Fibroblast of upper back skin (primary cell): ENCODE measurements around the gene NOP14.
"Not testable (repeated sequence)": the region's sequence is repeated elsewhere in the genome, so short reads cannot be mapped to it uniquely, and the experiment has no call there.

ENCODE experiments used
- DNase-seq: peaks from one replicate; pipeline ENCODE4 v3.0.0-alpha.2; 2013

NOP14 gene

DNA sequence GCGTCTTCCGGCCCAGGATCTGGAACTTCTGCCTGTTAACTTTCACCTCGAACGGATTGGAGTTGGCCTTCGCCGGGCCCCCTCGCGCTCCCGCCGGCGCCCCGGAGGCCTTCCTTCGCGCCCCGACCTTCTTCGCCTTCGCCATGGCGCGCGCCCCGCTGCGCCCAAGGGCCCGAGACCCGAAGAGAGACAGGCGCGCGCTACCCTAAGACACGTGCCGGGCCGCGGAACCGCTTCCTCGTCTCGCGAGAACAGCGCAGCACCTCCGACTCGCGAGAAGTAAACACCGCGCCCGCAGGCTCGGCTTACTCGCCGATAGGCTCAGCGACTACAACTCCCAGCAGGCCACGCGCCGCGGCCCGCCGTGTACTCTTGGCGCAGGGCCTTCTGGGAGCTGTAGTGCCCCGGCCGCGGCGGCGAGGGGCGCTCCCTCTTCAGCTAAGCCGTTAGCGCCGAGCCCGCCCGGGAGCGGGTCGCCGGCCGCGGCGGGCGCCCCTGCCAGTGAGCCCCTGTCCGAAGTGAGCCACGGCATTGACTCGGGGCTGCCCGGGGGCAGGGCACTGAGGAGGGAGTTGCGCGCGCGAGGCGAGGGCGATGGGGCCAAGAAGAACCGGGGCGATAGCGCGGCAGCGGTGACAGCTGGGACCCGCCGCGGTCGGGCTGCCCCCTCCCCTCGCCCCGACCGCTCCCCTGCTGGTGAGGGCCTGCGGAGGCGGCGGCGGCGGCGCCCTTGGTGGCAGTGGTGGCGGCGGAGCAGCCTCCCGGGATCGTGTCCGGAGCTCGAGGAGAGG is at the start of gene NOP14, which contains the start of gene GRK4:
Gene NOP14 (minus strand): TSS at position 232 of the 791 bp plus-strand sequence. CDS start 87 bp downstream, at position 145.
Gene GRK4 (plus strand): TSS at position 397 of the 791 bp plus-strand sequence. CDS start 500 bp downstream, outside the sequence.
- peak; percentile 98 for DNase-seq

DNA sequence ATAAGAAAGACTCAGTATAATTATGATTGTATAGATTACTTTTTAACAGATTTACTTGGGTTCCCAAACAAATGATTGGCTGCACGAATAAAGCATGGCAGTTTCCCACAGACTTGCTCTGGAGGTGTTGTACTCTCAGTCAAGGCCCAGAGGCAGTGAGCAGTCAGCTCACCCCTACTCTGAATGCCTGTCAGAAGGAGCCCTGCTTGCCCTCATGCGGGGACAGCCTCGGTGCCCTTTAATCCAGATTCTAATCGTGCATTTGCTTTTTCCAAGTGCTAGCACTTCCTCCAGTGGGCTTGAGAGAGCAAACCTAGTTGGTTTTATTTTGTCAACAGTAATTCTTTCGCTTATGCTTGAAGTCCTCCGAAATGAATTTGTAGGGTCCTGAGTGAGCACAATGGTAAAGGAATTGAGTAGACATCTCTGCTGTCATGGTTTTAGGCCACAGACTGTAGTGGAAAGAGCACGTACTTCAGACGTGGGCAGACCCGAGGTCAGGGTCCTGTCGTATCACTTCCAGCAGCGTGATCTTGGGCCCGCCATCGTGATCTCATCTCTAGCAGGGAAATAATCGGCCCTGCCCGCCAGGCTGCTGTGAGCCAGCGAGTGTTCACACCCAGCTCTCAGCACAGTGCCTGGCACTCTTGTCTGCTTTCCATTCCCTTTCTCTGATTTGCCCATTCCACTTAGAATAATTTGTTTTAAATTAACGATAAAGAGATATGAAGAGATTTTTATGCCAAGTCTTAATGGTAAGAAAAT is 48.4 kb upstream of the NOP14 start:
- no peak for DNase-seq

DNA sequence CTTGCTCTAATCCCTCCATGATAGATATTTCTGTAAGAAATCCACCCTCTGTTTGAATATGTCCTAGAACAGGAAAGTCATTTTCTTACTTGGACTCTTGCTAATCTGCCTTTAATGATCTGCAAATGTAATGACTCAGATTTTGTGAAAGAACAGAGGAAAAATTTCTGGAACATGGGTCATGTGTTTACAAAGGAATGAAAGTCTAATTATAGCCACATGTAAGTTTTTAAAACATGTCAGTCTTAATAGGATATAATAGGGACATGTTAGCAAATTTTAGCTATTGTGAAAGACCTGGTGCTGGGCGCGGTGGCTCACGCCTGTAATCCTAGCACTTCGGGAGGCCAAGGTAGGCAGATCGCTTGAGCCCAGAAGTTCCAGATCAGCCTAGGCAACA is 47.8 kb upstream of the NOP14 start:
- peak; percentile 84 for DNase-seq

DNA sequence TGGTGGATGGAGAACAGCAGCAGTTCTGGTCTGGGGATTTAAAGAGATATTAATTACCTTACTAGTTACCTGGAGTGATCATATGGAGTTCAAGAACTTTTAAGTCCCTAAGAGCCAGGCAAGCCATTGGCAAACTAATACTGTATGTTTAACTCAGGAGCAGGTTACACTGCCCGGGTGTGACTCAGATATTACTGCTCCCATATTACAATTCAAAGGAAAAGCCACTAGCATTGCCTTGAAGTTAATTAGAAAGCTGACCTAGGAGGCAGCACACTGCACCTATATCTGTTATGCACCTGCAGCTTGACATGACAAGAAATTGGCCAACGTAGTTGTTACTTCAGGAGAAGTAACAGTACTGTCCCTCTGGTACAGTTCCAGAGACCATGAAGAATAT is 47.4 kb upstream of the NOP14 start:
- no peak for DNase-seq

DNA sequence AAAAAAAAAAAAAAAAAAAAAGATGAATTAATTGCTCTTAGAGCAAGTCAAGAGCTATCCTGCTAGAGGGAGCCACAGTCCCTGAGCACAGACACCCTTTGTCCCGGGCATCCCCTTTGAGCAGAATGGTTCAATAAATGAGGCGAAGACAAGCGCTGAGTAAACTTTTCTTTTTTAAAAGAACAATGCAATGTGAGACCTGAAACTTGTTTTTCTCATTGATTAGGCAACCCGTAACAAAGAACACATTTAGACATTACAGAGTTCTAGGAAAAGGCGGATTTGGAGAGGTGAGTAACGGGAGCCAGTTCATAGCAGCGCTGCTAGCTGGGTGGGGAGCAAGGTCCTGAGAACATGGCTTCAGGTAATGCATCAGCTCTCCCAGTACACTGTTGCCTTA is 46.2 kb upstream of the NOP14 start:
- DNase-seq: peak; percentile 6

DNA sequence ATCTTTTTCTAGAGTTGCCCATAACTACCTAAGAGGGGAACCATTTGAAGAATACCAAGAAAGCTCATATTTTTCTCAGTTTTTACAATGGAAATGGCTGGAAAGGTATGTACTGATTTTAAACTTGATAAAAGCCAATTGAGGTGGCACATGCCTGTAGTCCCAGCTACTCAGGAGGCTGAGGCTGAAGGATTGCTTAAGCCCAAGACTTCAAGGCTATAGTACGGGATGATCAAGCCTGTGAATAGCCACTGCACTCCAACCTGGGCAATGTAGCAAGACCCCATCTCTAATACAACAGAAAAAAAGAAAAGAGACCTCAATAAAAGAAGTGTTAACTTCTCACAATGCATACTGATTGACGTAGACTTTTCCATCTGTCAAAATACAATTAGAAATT is 44.5 kb upstream of the NOP14 start:
- no peak for DNase-seq

DNA sequence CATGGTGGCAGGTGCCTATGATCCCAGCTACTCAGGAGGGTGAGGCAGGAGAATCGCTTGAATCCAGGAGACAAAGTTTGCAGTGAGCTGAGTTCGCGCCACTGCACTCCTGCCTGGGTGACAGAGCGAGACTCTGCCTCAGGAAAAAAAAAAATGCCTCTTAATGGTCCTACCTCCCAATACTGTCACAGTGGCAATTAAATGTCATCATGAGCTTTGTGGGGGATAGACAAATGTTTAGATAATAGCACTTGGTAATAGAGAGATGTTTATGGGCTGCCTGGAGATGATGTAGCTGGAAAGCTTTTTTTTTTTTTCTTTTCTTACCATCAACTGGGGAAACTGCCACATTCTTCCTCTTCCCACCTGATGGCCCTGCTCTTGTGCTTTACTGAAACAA is 33.2 kb upstream of the NOP14 start:
- no peak for DNase-seq

DNA sequence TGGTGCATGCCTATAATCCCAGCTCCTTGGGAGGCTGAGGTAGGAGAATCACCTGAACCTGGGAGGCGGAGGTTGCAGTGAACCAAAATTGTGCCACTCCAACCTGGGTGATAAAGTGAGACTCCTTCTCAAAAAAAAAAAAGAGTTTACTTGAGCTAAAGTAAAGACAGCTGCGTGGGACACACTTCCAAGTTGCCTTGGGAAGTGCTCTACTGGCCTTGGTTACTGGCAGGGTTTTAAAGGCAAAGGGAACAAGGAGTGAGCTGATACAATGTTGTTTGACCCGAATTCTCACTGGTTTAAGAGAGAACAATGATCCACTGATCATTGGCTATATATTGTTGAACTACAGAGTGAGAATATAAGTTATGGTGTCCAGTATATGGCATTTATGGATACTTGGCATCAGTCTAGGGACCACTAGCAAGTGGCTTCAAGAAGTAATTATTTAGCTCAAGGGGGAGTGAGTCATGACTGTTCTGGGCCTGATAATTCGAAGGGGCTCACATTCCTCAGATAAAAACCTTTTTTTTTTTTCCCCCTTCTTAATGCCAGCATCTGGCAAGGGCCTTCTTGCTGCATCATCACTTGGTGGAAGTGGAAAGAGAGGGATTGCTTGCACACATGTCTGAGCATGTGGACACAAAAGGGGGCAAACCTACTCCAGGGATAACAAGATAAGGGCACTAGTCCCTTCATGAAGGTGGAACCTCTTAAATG is 32.5 kb upstream of the NOP14 start:
- DNase-seq: no peak

DNA sequence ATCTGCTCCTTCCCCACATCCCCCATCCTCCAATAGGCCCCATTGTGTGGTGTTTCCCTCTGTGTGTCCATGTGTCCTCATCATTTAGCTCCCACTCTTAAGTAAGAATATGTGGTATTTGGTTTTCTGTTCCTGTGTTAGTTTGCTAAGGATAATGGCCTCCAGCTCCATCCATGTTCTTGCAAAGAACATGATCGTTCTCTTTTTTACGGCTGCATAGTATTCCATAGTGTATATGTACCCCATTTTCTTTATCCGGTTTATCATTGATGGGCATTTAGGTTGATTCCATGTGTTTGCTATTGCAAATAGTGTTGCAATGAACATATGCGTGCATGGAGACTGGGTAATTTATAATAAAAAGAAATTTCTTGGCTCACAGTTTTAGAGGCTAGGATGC is 31.7 kb upstream of the NOP14 start:
- no peak for DNase-seq

DNA sequence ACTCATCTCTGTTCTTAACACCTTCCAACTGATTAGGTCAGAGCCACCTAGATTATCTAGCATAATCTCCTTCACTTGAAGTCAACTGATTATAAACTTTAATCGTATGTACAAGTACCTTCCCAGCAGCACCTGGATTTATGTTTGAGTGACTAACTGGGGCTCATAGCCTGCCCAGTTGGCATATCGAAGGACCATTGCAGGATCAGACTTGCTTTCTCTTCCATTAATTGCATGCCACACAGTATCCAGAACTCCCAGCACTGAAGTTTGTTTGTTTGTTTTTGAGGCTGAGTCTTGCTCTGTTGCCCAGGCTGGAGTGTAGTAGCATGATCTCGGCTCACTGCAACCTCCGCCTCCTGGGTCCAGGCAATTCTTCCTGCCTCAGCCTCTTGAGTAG is 28.0 kb upstream of the NOP14 start:
- DNase-seq: no peak

DNA sequence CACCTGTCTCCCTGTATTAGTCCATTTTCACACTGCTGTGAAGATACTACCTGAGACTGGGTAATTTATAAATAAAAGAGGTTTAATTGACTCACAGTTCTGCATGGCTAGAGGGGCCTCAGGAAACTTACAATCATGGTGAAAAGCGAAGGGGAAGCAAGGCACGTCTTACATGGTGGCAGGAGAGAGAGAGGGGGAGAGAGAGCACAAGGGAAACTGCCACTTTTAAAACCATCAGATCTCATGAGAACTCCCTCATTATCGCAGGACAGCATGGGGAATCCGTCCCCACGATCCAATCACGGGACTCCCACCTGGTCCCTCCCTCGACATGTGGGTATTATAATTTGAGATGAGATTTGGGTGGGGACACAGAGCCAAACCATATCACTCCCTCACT is 20.5 kb upstream of the NOP14 start:
- not testable (repeated sequence) for DNase-seq

DNA sequence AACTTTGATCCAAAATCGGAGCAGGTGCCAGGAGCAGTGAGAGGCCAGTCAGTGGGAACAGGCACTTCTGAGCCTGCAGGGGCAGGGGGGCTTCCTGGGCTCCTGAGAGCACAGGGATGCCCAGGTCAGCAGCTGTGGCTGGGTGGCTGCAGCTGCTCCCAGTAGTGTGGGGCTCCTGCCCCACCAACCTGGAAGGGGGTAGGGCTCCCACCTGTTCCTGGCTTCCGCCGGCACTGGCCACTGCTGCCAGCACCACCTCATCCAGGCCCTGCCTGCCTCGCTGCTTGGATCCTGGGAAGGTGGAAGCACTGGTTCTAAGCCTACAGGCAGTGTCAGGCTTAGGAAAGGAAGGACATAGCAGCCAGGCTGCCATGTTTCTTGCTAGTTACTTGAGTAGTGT is 18.8 kb upstream of the NOP14 start:
- DNase-seq: no peak

DNA sequence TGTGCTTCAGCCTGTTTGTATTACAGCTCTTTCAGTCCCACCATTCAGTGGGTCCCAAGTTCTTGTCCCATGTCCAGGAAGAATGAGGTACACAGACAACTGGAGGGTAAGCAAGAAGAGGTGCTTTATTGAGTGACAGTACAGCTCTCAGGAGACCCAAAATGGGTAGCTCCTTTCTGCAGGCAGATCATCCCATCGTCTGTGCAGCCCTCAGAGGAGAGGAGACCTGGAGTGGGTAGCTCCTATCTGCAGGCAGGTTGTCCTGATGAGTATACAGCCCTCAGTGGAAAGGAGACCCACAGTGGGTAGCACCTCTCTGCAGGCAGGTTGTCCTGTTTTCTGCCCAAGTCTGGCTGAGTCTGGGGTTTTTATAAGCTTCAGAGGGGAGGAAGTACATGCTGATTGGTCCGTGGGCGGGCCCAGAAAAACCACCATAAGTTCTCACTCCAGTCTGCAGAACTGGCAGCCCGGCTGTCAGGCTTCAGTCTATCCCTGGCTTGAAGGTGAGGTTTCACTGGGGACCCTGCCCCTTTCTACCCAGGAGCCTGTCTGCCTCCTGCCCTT is 18.1 kb upstream of the NOP14 start:
- DNase-seq: no peak

DNA sequence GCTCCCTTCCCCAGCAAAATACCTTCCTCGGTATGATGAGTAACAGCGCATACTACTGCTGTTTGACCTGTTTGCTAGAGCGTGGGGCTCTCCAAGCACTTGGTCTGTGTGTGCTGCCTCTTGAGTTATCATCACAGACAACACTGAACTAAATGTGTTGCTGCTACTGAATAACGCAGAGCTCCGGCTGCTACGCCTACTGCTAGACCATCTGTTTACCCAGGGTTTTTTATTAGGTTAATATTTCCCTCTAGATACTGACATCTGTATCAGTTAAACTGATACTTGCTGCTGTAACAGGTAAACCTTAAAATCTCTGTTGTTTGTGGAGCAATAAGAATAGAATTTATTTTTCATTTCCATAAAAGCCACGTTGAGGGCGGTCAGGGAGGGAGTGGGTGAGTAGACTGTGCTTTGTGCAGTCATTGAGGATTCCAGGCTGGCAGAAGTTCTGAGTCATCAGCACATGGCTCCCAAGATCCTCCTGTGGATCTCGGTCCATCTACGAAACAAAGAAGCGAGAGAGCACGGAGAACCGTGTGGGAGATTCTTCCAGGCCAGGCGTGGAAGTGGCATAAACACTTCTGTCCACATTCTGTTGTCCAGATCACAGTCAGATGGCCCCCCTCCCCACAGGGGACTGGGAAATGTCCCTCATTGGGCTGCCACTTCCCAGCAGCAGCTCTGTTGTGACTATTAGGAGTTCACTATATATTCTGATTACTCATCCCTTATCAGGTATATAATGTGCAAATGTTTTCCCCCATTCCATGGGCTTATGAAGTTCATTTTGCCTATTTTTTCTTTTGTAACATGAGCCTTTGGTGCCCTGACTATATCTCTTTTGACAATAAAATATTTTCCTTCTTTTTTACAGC is 14.2 kb upstream of the NOP14 start:
- peak; percentile 28 for DNase-seq

DNA sequence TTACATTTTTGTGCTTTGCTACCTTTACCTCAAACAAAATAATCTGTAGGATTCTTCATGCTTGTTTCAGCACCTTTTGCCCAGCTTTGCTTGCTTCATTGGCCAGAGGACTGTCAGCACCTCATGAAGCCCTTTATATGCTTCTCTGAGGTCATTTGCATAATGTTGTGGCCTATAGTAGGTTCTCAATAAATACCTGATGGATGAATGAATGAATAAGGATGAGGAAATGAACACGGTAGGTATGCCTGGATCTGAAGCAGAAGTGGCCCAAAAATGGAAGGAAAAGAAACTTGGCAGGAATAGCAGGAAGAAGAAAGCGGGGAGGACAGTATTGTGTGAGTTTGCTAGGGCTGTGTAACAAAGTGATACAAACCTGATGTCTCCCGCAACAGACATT is 8.1 kb upstream of the NOP14 start:
- DNase-seq: no peak

DNA sequence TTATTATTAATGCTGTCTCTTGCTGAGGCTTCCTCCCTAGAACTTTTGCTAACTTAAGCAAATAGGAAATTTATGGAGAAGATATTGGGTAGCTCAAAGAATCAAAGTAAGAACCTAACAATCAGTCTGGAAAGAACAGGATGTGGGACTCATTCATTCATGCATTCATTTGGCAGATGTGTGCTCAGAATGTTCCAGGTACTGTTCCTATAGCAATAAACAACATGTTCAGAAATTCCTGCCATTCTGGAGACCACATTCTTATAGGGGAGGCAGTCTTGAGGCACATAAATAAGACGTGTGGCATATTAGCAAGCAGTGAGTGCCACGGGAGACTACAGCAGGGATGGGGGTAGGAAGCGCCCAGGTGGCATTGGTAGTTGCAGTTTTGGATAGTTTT is 5.2 kb upstream of the NOP14 start:
- DNase-seq: no peak

DNA sequence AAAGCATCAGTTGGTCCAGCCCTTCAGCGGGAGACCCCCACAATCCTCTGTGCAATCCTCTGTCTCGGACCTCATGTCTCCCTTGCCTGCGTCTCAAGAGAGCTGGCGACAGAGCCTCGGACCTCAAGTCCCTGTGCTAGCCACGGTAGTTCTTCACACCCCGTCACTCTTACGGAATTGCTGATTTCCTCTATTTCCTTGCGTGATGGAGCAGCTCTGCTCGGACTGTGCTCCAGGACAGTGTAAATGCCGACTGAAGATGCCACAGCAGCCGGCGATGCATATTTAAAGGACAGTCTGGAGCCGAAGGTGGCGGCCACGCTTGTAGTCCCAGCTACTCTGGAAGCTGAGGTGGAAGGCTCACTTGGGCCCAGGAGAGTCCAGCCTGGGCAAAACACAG is 2.1 kb upstream of the NOP14 start:
- DNase-seq: no peak

DNA sequence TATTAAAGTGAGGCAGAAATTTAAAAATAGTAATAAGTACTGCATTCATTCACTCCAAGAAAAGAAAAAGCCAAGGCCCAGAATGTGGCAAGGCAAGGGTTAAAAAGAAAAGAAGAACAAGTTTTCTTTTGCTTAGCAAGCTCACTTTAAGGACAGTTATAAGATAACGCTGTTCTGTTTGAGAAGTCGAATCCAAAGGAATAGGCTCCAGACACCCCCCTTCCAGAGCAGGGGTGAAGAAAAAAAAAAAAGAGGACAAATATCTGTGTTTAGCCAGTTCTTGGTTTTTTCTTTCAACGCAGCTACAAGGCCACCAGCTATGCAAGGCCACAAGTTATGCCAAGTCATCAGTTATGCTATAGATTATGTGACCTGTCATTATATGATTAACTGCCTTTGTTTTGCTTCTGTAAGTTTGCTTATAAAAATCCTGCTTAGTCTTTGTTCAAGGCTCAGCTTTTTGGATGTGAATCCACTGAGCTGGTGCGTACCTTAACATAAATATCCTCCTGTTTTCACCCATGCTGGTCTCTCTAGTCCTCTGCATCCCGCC is 1.6 kb upstream of the NOP14 start:
- no peak for DNase-seq

DNA sequence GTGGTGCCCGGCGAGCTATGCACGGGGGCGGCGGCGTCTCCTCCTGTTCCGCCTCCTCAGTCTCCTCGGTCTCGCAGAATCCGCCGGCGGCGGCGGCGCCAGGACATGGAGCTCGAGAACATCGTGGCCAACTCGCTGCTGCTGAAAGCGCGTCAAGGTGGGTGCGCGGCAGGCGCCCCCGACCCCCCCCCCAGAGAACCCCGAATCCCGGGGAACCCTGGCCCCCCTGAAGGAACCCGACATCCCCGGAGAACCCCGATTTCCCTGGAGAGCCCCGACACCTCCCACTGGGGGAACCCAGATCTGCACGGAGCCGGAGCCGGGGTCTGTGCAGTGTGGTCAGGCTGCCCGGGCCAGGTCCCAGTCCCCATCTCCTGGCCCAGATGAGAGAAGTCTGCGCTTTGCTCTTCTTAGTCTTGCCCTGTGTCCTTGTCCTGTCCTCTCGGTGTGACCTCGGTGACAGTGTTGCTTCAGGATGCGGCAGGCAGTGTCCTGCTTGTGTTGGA is 813 bp upstream of the NOP14 start:
- DNase-seq: peak; percentile 45

DNA sequence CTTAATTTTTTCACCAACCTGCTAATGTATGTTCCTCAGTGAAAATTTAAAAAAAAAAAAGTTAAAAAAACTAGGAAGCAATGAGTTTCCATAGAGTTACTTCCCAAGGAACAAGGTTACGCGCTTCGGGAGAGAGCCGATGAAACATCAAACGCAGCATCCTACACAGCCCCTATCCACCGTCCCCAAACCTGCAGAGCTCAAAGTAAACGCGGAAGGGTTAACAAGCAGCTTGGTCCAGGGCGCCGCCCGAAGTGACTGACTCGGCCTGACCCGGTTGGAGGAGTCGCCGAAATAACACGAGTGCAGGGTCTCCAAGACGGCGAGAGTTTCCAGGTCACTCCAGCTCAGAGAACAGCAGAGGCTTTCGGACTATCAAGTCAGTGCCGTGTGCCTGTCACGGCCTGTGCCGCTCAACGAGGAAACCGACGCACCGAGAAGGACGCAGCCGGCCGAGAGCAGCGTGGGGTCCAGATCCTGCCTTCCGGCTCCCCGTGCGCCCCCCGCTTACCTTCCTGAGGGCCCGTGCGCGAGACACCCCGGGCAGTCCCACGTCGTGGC is 512 bp downstream of the NOP14 start:
- peak; percentile 38 for DNase-seq

DNA sequence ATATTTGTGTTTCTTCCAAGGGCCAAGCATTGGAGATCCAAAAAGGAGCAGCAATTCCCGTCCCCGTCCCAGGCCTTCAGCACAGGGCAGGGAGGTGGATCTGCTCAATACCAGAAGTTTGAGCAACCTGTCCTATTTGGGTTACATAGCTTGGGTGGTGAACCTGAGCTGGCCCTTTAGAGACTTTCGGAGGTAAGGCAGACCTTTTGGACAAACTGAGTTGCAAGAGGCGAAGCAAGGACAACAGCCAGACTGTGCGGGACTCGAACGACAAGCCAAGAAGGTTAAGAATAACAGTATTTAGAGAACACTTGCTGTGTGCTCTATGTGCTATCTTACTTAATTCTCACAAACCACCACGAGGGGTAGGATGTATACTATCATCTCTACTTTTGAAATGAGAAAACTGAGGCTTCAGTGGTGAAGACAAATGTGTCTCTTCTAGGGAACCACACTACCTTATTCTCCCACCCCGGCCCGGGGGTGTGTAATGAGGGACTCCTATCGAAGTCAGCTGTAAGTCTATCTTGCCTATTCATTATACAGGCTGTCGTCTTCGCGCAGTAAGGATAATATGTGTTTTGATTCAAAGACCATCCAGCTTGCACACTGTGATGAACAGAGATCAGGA is 1.3 kb downstream of the NOP14 start:
- DNase-seq: no peak
